Kidney capillary endothelial cell (primary cell): Measurements from ENCODE around the gene BLTP3A.
"Not testable (repeated sequence)": the region's sequence is repeated elsewhere in the genome, so short reads cannot be mapped to it uniquely, and the experiment has no call there.

ENCODE experiments used
- DNase-seq: peaks from one replicate; pipeline ENCODE4 v3.0.0-alpha.2; 2018; ENCODE audit warnings: low spot score

The BLTP3A gene

GRCh38 chr6:34791701-34792604 lies at the start of gene BLTP3A:
Gene BLTP3A (plus strand): TSS chr6:34792083. CDS start chr6:34792251, 168 bp downstream.
- DNase-seq = peak; percentile 72

DNA sequence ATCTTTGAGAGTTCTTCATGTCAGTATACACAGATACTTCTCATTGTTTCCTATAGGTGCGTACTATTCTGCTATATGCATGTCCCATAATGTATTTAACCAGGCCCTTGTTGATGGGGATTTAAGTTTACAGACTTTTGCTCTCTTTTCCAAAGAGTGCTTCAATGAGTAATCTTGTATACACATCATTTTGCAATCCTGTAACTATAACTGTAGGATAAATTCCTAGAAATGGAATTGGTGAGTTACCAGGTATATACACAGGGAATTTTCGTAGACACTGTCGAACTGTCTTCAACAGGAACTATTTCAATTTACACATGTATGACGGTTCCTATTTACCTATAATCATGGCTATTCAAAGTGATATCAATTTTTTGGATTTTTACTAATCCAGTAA lies 49.8 kb upstream of the BLTP3A start:
- no peak for DNase-seq

- no peak for DNase-seq
Observed at GRCh38 chr6:34743625-34744293, 48.1 kb upstream of the BLTP3A start.

DNA sequence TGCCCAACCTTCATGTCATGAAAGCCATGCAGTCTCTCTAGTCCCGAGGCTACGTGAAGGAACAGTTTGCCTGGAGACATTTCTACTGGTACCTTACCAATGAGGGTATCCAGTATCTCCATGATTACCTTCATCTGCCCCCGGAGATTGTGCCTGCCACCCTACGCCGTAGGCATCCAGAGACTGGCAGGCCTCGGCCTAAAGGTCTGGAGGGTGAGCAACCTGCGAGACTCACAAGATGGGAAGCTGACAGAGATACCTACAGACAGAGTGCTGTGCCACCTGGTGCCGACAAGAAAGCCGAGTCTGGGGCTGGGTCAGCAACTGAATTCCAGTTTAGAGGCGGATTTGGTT lies 47.6 kb upstream of the BLTP3A start:
- DNase-seq = not testable (repeated sequence)

DNA sequence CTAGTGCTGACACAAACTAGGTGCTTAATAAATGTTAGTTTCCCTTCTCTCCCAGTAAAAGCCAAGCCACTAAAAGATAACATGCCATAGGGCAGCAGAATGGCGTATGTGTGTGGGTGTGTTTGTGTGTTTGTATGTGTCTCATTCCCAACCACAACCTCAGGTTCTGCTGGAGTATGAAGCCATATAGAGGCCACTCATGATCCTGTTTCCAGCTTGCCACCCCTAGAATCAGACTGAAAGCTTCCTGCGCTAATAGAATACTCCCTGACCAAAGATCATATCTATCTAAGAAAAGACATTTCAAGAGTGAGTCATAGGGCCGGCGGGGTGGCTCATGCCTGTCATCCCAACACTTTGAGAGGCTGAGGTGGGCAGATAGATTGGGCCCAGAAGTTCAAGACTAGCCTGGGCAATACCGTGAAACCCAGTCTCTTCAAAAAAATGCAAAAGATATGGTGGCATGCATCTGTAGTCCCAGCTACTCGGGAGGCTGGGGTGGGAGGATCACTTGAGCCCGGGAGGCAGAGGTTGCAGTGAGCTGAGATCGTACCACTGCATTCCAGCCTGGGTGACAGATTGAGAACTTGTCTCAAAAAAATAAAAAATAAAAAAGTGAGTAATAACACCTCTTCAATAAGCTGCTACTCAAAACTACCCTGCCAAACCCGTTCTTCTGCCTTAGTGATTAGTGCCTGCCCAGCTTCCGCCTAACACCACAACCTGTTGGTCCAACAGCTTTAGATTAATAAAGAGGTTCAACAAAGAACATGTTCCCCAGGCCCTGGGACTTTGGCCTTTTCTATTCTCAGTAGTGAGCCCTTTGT lies 46.4 kb upstream of the BLTP3A start:
- DNase-seq = no peak

- no peak for DNase-seq
Observed at GRCh38 chr6:34746104-34746846, 45.6 kb upstream of the BLTP3A start.

DNA sequence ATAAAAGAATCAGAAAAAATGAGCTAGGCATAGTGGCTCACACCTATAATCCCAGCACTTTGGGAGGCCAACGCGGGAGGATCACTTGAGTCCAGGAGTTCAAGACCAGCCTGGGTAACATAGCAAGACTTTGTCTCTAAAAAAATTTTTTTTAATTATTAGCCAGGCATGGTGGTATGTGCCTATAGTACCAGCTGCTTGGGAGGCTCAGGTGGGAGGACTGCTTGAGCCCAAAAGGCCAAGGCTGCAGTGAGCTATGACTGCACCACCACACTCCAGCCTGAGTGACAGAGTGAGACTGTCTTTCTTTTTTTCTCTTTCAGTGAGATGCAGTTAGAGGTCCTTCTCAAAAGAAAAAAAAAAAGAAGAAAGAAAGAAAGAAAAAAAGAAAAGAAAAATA lies 43.1 kb upstream of the BLTP3A start:
- no peak for DNase-seq

DNA sequence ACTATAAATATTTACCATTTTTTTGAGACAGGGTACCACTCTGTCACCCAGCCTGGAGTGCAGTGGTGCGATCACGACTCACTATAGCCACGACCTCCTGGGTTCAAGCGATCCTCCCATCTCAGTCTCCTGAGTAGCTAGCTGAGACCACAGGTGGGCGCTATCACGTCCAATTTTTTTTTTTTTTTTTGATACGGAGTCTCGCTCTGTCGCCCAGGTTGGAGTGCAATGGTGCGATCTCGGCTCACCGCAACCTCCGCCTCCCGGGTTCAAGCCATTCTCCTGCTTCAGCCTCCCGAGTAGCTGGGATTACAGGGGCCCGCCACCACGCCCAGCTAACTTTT lies 35.4 kb upstream of the BLTP3A start:
- peak; percentile 18 for DNase-seq

- no peak for DNase-seq
Observed at GRCh38 chr6:34757687-34758274, 34.1 kb upstream of the BLTP3A start.

DNA sequence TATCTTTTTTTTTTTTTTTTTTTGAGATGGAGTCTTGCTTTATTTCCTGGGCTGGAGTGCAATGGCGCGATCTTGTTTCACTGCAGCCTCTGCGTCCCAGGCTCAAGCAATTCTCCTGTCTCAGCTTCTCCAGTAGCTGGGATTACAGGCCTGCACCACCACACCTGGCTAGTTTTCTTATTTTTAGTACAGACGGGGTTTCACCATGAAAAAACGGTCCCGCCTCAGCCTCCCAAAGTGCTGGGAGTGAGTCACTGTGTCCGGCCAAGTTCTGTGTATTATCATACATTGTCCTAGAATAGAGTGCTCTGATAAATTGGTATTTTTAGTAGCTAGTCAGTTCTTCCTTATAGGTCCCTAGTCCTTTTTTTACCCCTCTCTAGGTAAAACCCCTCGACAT lies 31.8 kb upstream of the BLTP3A start:
- DNase-seq = no peak

DNA sequence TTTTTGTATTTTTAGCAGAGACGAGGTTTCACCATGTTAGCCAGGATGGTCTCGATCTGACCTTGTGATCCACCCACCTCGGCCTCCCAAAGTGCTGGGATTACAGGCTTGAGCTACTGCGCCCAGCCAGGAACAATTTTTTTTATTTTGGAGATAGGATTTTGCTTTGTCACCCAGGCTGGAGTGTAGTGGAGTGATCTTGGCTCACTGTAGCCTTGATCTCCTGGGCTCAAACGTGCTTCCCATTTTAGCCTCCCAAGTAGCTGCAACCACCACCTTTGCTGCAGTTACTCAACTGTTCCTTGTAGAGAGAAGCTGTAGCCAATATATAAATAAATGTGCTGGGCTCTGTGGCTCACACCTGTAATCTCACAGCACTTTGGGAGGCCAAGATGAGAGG lies 30.2 kb upstream of the BLTP3A start:
- not testable (repeated sequence) for DNase-seq

GRCh38 chr6:34768148-34768547 lies 23.7 kb upstream of the BLTP3A start:
- no peak for DNase-seq

DNA sequence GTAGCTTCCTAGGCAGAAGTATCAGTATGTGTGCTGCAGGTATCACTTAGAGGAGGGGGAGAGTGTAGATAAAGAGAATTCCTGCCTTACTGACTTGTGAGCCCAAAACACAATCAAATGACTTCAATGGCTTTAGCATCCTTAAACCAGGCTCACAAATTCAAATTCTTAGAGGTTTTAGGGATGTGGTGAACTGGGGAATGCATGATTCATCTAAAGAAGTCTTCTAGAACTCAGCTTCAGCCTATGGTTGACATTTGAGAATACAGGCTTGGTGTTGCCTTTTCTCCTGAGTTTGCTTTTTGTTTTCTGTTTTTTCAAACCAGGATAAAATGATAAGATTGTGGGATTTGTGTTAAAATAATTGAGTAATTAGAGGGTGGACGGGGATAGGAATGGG lies 20.2 kb upstream of the BLTP3A start:
- DNase-seq = no peak

DNA sequence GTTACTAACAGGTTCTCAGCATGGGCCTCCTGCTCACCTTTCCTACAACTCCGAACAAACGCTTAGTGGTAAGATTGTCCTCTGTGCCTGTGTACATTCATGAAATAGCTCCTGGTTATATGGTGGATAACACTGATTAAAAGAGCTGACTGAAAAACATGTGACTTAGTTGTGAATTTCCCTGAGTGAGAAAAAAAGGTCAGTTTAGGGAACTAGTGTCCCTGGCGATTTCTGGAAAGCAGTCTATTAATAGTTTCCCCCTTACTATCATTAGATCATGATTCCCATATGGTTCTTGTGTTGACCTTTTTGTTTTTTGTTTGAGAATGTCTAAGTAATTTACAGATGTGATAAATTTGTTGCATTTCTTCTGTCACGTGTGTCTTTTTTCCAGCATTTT lies 18.9 kb upstream of the BLTP3A start:
- no peak for DNase-seq

GRCh38 chr6:34773916-34774315 lies 18.0 kb upstream of the BLTP3A start:
- DNase-seq = no peak

GRCh38 chr6:34774967-34775366 lies 16.9 kb upstream of the BLTP3A start:
- DNase-seq = no peak

DNA sequence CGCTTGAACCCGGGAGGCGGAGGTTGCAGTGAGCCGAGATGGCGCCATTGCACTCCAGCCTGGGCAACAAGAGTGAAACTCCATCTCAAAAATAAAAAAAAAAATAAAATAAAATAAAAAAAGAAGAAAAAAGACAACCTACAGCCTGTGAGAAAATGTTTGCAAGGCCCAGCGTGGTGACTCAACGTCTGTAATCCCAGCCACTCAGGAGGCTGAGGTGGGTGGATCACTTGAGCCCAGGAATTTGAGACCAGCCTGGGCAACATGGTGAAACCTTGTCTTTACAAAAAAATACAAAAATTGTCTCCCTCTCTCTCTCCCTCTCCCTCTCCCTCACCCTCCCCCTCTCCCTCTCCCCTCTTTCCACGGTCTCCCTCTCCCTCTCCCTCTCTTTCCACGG lies 6.5 kb upstream of the BLTP3A start:
- not testable (repeated sequence) for DNase-seq

DNA sequence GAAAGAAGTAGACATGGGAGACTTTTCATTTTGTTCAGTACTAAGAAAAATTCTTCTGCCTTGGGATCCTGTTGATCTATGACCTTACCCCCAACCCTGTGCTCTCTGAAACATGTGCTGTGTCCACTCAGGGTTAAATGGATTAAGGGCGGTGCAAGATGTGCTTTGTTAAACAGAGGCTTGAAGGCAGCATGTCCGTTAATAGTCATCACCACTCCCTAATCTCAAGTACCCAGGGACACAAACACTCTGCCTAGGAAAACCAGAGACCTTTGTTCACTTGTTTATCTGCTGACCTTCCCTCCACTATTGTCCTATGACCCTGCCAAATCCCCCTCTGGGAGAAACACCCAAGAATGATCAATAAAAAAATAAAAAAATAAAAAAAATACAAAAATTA lies 4.7 kb upstream of the BLTP3A start:
- DNase-seq = not testable (repeated sequence)

DNA sequence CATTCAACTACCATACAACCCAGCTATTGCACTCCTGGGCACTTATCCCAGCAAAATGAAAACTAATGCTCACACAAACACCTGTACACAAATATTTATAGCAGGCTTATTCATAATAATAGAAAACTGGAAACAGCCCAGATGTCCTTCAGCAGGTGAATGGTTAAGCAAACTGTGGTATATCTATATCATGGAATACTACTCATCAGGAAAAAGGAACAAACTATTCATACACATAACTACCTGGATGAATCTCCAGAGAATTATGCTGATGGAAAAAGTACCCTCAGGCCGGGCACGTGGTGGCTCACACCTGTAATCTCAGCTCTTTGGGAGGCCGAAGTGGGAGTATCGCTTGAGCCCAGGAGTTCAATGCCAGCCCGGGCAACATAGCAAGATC lies 3.8 kb upstream of the BLTP3A start:
- DNase-seq = no peak

- no peak for DNase-seq
Observed at GRCh38 chr6:34791164-34791700, 651 bp upstream of the BLTP3A start.
